ENCODE data around the gene CCDC57.
"Not testable (repeated sequence)": the region's sequence is repeated elsewhere in the genome, so short reads cannot be mapped to it uniquely, and the experiment has no call there.

Gene CCDC57

DNA sequence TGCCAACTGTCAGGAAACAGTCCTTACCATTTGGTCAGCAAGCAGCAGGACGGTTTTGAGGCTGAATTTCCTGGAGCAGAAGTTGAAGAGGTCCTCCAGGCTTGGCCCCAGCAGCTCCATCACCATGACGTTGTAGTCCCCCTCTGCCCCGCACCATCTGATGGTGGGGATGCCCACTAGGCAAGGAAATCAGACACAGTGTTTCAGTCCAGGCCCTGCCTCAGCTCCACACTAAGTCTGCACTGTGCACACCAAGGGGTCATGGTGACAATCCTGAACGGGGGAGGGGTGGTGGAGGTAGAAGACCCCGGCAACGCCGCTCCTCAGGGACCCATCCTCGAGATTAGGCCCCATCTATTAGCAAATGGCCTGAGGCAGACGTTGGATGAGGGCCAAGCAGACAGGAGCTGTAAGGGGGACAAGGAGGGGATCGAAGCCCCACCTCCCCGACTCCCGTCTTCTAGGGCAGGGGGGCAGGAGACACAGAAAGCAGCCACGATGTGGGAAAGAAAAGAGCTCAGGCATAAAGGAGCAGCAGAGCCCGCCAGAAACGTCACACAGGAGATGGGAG lies 42.8 kb upstream of the CCDC57 start:
- peaks cover 44 to 83% (median 61%) of the 10 kb centered on the region in 4 experiments for H3K36me3 ChIP-seq (ENCODE audit: control insufficient read depth in 4 of 4, insufficient read depth in 4 of 4, low read length in 3 of 4)
- CTCF ChIA-PET = interaction anchor here (1.4 to 2.4 kb wide), 5 partner anchors 10 to 94 kb away, joined by 3 to 7 read pairs (median 7); no protein-coding TSS in a partner anchor

DNA sequence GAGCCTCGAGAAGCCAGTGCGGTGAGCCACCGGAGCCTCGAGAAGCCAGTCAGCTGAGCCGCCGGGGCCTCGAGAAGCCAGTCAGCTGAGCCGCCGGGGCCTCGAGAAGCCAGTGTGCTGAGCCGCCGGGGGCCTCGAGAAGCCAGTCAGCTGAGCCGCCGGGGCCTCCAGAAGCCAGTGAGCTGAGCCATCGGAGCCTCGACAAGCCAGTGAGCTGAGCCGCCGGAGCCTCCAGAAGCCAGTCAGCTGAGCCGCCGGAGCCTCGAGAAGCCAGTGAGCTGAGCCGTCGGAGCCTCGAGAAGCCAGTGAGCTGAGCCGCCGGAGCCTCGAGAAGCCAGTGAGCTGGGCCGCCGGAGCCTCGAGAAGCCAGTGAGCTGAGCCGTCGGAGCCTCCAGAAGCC lies 42.1 kb upstream of the CCDC57 start:
- CTCF ChIA-PET = interaction anchor here (1.4 to 2.4 kb wide), 7 partner anchors 11 to 95 kb away, joined by 3 to 7 read pairs (median 6); no protein-coding TSS in a partner anchor
- H3K9me3 ChIP-seq (ENCODE audit: control extremely low read depth in 1 of 5, control insufficient read depth in 4 of 5, insufficient read depth in 2 of 5, low read depth in 1 of 5, low read length in 4 of 5); H3K27ac ChIP-seq (ENCODE audit: insufficient read depth in 1 of 2, low read depth in 1 of 2, low read length in 2 of 2, poor library complexity in 1 of 2, severe bottlenecking in 2 of 2); H3K4me3 ChIP-seq (ENCODE audit: control insufficient read depth in 1 of 7, extremely low read depth in 1 of 7, insufficient read depth in 4 of 7, low read depth in 2 of 7, low read length in 6 of 7); DNase-seq; H3K4me1 ChIP-seq (ENCODE audit: control extremely low read depth in 1 of 4, control insufficient read depth in 4 of 4, insufficient read depth in 4 of 4, low read length in 3 of 4); H3K27me3 ChIP-seq (replicated peaks in 2 of 5; ENCODE audit: control insufficient read depth in 4 of 5, insufficient read depth in 5 of 5, low read length in 4 of 5): not testable (repeated sequence)
- peaks cover 36 to 83% (median 61%) of the 10 kb centered on the region in 4 experiments for H3K36me3 ChIP-seq (ENCODE audit: control insufficient read depth in 4 of 4, insufficient read depth in 4 of 4, low read length in 3 of 4)
- over 99% methylated on average over 22 of the region's 33 CpGs for WGBS (ENCODE audit: insufficient coverage)
- POLR2A ChIA-PET = interaction anchor here (0.6 to 1.0 kb wide), 5 partner anchors 10 to 143 kb away, joined by 4 read pairs; no protein-coding TSS in a partner anchor

More for the DNA sequence above, 42.8 kb upstream of the CCDC57 start:
- Histone ChIP-seq H3K4me1 (ENCODE audit: control extremely low read depth in 1 of 4, control insufficient read depth in 4 of 4, insufficient read depth in 4 of 4, low read length in 3 of 4) (no peaks in the 10 kb centered on the region), H3K27me3 (replicated peaks in 2 of 5; ENCODE audit: control insufficient read depth in 4 of 5, insufficient read depth in 5 of 5, low read length in 4 of 5) (no peaks in the 10 kb centered on the region), H3K4me3 (ENCODE audit: control insufficient read depth in 1 of 7, extremely low read depth in 1 of 7, insufficient read depth in 4 of 7, low read depth in 2 of 7, low read length in 6 of 7) (no peak overlapping the region), H3K9me3 (ENCODE audit: control extremely low read depth in 1 of 5, control insufficient read depth in 4 of 5, insufficient read depth in 2 of 5, low read depth in 1 of 5, low read length in 4 of 5) (peaks cover 0 to 2% (median 0%) of the 10 kb centered on the region in 5 experiments), H3K27ac (ENCODE audit: insufficient read depth in 1 of 2, low read depth in 1 of 2, low read length in 2 of 2, poor library complexity in 1 of 2, severe bottlenecking in 2 of 2) (no peak overlapping the region)
- 96% methylated on average over 11 of the region's 15 CpGs for WGBS (ENCODE audit: insufficient coverage)
- DNase-seq = no peak
- POLR2A ChIA-PET = interaction anchor here (0.6 to 0.9 kb wide), 3 partner anchors 11 to 143 kb away, joined by 4 read pairs; no protein-coding TSS in a partner anchor

DNA sequence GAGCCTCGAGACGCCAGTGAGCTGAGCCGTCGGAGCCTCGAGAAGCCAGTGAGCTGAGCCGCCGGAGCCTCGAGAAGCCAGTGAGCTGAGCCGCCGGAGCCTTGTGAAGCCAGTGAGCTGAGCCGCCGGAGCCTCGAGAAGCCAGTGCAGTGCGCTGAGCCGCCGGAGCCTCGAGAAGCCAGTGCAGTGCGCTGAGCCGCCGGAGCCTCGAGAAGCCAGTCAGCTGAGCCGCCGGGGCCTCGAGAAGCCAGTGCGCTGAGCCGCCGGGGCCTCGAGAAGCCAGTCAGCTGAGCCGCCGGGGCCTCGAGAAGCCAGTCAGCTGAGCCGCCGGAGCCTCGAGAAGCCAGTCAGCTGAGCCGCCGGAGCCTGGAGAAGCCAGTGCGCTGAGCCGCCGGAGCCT lies 41.5 kb upstream of the CCDC57 start:
- POLR2A ChIA-PET = interaction anchor here (0.6 to 1.0 kb wide), 3 partner anchors 13 to 91 kb away, joined by 3 to 4 read pairs (median 4); no protein-coding TSS in a partner anchor
- H3K27ac ChIP-seq (ENCODE audit: insufficient read depth in 1 of 2, low read depth in 1 of 2, low read length in 2 of 2, poor library complexity in 1 of 2, severe bottlenecking in 2 of 2) = not testable (repeated sequence)

DNA sequence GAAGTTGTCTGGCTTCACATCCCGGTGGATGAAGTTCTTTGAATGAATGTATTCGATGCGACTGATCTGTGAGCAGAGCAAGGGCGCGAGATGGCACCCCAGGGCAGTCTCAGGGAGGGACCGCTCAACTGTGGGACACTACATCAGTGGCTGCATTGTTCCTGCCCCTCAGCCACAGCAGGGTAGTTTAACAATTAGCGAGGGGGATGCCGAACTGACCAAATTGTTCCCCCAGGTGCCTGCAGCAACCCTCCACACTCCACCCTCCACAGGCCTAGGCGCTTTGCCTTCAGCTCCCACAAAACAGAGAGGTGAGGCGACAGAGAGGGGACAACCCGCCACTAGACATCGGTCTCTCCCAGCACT lies 40.5 kb upstream of the CCDC57 start:
- ChIA-PET POLR2A (interaction anchor here (0.6 kb wide), 1 partner anchor 11 kb away, joined by 3 read pairs; no protein-coding TSS in a partner anchor), CTCF (interaction anchor here (1.1 to 2.4 kb wide), 3 partner anchors 12 to 96 kb away, joined by 3 to 7 read pairs (median 4); no protein-coding TSS in a partner anchor)

More for the DNA sequence above, 41.5 kb upstream of the CCDC57 start:
- H3K36me3 ChIP-seq (ENCODE audit: control insufficient read depth in 4 of 4, insufficient read depth in 4 of 4, low read length in 3 of 4) = peaks cover 34 to 83% (median 60%) of the 10 kb centered on the region in 4 experiments
- CTCF ChIA-PET = interaction anchor here (1.5 to 2.4 kb wide), 4 partner anchors 11 to 14 kb away, joined by 3 to 7 read pairs (median 6); no protein-coding TSS in a partner anchor
- WGBS (ENCODE audit: insufficient coverage) = 96% methylated on average over 31 of the region's 39 CpGs
- H3K4me3 ChIP-seq (ENCODE audit: control insufficient read depth in 1 of 7, extremely low read depth in 1 of 7, insufficient read depth in 4 of 7, low read depth in 2 of 7, low read length in 6 of 7); H3K27me3 ChIP-seq (replicated peaks in 2 of 5; ENCODE audit: control insufficient read depth in 4 of 5, insufficient read depth in 5 of 5, low read length in 4 of 5); H3K9me3 ChIP-seq (ENCODE audit: control extremely low read depth in 1 of 5, control insufficient read depth in 4 of 5, insufficient read depth in 2 of 5, low read depth in 1 of 5, low read length in 4 of 5); H3K4me1 ChIP-seq (ENCODE audit: control extremely low read depth in 1 of 4, control insufficient read depth in 4 of 4, insufficient read depth in 4 of 4, low read length in 3 of 4); DNase-seq: not testable (repeated sequence)

DNA sequence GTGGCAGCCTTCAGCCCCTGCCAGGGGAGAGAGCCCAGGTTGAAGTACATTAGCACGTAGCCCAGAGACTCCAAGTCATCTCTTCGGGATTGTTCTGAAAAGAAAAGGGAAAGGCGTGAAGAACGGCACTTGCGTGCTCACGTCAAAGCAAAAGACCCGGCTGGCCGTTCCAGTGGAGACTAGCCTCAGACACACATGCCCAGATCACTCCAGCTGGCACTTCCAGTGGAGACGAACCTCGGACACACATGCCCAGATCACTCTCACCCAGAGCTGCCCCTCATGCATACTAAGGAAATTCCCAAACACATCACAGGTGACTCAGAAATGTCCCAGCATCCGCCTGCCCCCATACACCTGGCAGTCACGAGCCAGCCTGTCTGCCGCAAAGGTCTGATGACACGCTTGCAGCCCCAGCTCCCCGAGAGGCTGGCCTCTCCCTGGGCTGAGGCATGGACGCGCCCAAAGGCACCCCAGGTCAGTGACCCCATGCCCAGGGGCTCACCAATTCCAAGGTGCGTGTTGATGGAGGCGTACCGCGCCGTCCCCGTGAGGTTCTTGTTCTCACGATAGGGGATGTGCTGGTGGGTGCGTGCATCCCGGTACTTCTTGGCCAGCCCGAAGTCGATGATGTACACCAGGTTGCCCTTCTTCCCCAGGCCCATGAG lies 40.0 kb upstream of the CCDC57 start:
- no peak for DNase-seq
- H3K4me1 ChIP-seq (ENCODE audit: control extremely low read depth in 1 of 4, control insufficient read depth in 4 of 4, insufficient read depth in 4 of 4, low read length in 3 of 4) = peaks cover 0 to 7% (median 3%) of the 10 kb centered on the region in 4 experiments
- WGBS (ENCODE audit: insufficient coverage) = 97% methylated on average over 26 of the region's 28 CpGs
- POLR2A ChIA-PET = interaction anchor here (0.6 kb wide), 2 partner anchors 12 to 310 kb away, joined by 3 to 12 read pairs; no protein-coding TSS in a partner anchor
- no peak overlapping the region for H3K27ac ChIP-seq (ENCODE audit: insufficient read depth in 1 of 2, low read depth in 1 of 2, low read length in 2 of 2, poor library complexity in 1 of 2, severe bottlenecking in 2 of 2)
- H3K36me3 ChIP-seq (ENCODE audit: control insufficient read depth in 4 of 4, insufficient read depth in 4 of 4, low read length in 3 of 4) = peaks cover 31 to 84% (median 57%) of the 10 kb centered on the region in 4 experiments
- CTCF ChIA-PET = interaction anchor here (1.1 to 1.2 kb wide), 2 partner anchors 15 to 97 kb away, joined by 3 to 4 read pairs; no protein-coding TSS in a partner anchor
- H3K4me3 ChIP-seq (ENCODE audit: control insufficient read depth in 1 of 7, extremely low read depth in 1 of 7, insufficient read depth in 4 of 7, low read depth in 2 of 7, low read length in 6 of 7) = no peak overlapping the region
- H3K27me3 ChIP-seq (replicated peaks in 2 of 5; ENCODE audit: control insufficient read depth in 4 of 5, insufficient read depth in 5 of 5, low read length in 4 of 5) = no peaks in the 10 kb centered on the region
- H3K9me3 ChIP-seq (ENCODE audit: control extremely low read depth in 1 of 5, control insufficient read depth in 4 of 5, insufficient read depth in 2 of 5, low read depth in 1 of 5, low read length in 4 of 5) = peaks cover 0 to 2% (median 0%) of the 10 kb centered on the region in 5 experiments

More for the DNA sequence above, 40.5 kb upstream of the CCDC57 start:
- no peak for DNase-seq
- Histone ChIP-seq H3K36me3 (ENCODE audit: control insufficient read depth in 4 of 4, insufficient read depth in 4 of 4, low read length in 3 of 4) (peaks cover 34 to 83% (median 56%) of the 10 kb centered on the region in 4 experiments), H3K4me1 (ENCODE audit: control extremely low read depth in 1 of 4, control insufficient read depth in 4 of 4, insufficient read depth in 4 of 4, low read length in 3 of 4) (peaks cover 0 to 2% (median 0%) of the 10 kb centered on the region in 4 experiments), H3K9me3 (ENCODE audit: control extremely low read depth in 1 of 5, control insufficient read depth in 4 of 5, insufficient read depth in 2 of 5, low read depth in 1 of 5, low read length in 4 of 5) (peaks cover 0 to 2% (median 0%) of the 10 kb centered on the region in 5 experiments), H3K27me3 (replicated peaks in 2 of 5; ENCODE audit: control insufficient read depth in 4 of 5, insufficient read depth in 5 of 5, low read length in 4 of 5) (no peaks in the 10 kb centered on the region), H3K27ac (ENCODE audit: insufficient read depth in 1 of 2, low read depth in 1 of 2, low read length in 2 of 2, poor library complexity in 1 of 2, severe bottlenecking in 2 of 2) (no peak overlapping the region), H3K4me3 (ENCODE audit: control insufficient read depth in 1 of 7, extremely low read depth in 1 of 7, insufficient read depth in 4 of 7, low read depth in 2 of 7, low read length in 6 of 7) (no peak overlapping the region)
- 98% methylated on average over 10 of the region's 12 CpGs for WGBS (ENCODE audit: insufficient coverage)

DNA sequence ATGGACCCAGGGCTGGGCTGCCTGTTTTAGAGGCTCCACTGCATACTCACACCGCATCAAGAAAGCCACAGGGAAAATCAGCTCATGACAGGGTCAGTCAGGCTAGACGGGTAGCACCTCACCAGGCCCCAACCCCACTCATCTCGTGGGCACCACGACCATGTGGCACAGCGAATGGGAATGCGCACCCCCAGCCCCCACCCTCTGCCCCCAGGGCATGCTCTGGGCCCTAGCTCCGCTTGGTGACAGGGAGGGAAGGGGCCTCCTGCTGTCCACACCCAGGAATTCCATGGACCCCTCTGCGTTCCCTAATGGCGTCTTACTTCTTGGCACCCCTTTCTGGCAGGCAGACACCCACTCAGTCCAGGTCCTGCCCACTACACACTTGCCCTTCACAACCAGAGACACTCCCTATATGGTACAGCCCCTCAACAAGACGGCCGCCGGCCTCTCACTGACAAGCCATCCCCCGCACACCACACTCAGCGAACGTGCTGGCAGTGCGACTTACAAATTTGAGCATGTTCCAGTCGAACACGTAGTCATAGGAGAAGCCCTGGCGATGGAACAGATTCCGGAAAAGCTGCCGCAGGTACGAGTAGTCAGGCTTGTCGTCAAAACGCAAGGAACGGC lies 38.3 kb upstream of the CCDC57 start:
- 97% methylated on average over 21 of the region's 25 CpGs for WGBS (ENCODE audit: insufficient coverage)

More for the DNA sequence above, 38.3 kb upstream of the CCDC57 start:
- Histone ChIP-seq H3K4me1 (ENCODE audit: control extremely low read depth in 1 of 4, control insufficient read depth in 4 of 4, insufficient read depth in 4 of 4, low read length in 3 of 4) (peaks cover 0 to 19% (median 13%) of the 10 kb centered on the region in 4 experiments), H3K9me3 (ENCODE audit: control extremely low read depth in 1 of 5, control insufficient read depth in 4 of 5, insufficient read depth in 2 of 5, low read depth in 1 of 5, low read length in 4 of 5) (peaks cover 0 to 2% (median 0%) of the 10 kb centered on the region in 5 experiments), H3K36me3 (ENCODE audit: control insufficient read depth in 4 of 4, insufficient read depth in 4 of 4, low read length in 3 of 4) (peaks cover 27 to 86% (median 57%) of the 10 kb centered on the region in 4 experiments), H3K27ac (ENCODE audit: insufficient read depth in 1 of 2, low read depth in 1 of 2, low read length in 2 of 2, poor library complexity in 1 of 2, severe bottlenecking in 2 of 2) (no peak overlapping the region), H3K27me3 (replicated peaks in 2 of 5; ENCODE audit: control insufficient read depth in 4 of 5, insufficient read depth in 5 of 5, low read length in 4 of 5) (no peaks in the 10 kb centered on the region), H3K4me3 (ENCODE audit: control insufficient read depth in 1 of 7, extremely low read depth in 1 of 7, insufficient read depth in 4 of 7, low read depth in 2 of 7, low read length in 6 of 7) (no peak overlapping the region)
- POLR2A ChIA-PET = interaction anchor here (1.2 kb wide), 1 partner anchor 9 kb away, joined by 4 read pairs; no protein-coding TSS in a partner anchor
- no peak for DNase-seq
- CTCF ChIA-PET = interaction anchor here (0.7 to 1.5 kb wide), 3 partner anchors 9 to 11 kb away, joined by 3 to 4 read pairs (median 3); no protein-coding TSS in a partner anchor

Data from common myeloid progenitor, CD34-positive (primary cell).